Measurements from ENCODE around the gene N4BP2L2. TPM values are rescaled to one million over a fixed set of nuclear protein-coding genes. Genes with fewer than 3 reads are reported as not detected.

N4BP2L2 gene
- total and polyA plus RNA-seq, 2 of the 8 experiments (the other 6 are each of a cell fraction or from before 2014, with no cell fraction given): 14.6 to 67.6 TPM

DNA sequence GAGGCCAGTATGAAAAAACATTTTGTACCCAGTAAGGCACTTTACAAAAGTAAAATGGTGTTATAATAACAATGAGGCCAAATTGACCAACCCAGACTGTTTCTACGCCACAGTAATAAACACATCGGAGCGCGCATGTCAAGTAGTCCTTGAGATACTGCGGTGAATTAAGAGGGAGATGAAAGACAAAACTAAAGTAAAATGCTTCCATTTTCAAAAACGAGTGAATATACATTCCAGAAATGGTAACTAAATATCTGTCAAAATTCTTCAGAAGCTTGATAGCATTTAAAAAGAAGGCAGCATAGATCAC, 129.6 kb downstream of the N4BP2L2 start:
- Histone ChIP-seq H4K91ac (replicated peaks; ENCODE audit: insufficient read length, low read length) (no peak overlapping the region), H3K18ac (ENCODE audit: extremely low read depth, low read length) (no peak overlapping the region), H3K4me1 (replicated peaks in 1 of 4; ENCODE audit: control insufficient read depth in 3 of 4, insufficient read depth in 4 of 4, low read length in 3 of 4) (peaks cover 0 to 7% (median 5%) of the 10 kb centered on the region in 4 experiments; a peak in 5 of 7 replicates), H2BK120ac (replicated peaks; ENCODE audit: low read depth, low read length) (no peak overlapping the region), H2BK12ac (ENCODE audit: low read depth, low read length) (no peak overlapping the region), H2AFZ (ENCODE audit: low read length) (peak overlapping the region; percentile 17; the same call in 1 of the 2 replicates), H3K79me1 (ENCODE audit: low read depth, low read length) (no peaks in the 10 kb centered on the region), H3K36me3 (ENCODE audit: control insufficient read depth in 2 of 4, insufficient read depth in 4 of 4, low read length in 3 of 4) (no peaks in the 10 kb centered on the region), H2BK5ac (ENCODE audit: low read depth, low read length) (no peak overlapping the region), H3K23me2 (ENCODE audit: low read depth, low read length) (peaks cover 9% of the 10 kb centered on the region), H3K27ac (ENCODE audit: low read depth, low read length) (no peak overlapping the region), H3K9me3 (ENCODE audit: insufficient read depth in 2 of 2, low read depth in 1 of 2, low read length in 1 of 2) (no peaks in the 10 kb centered on the region), H3K4me2 (ENCODE audit: insufficient read depth in 1 of 2, low read depth in 2 of 2, low read length in 2 of 2) (peak overlapping the region in 1 of 2 experiments; percentile 89; a peak in 2 of 4 replicates), H3K9ac (replicated peaks in 1 of 4; ENCODE audit: extremely low read depth in 1 of 4, low read depth in 3 of 4, low read length in 3 of 4) (no peak overlapping the region), H3K14ac (ENCODE audit: insufficient read length) (no peak overlapping the region), H2BK15ac (ENCODE audit: low read length) (no peak overlapping the region), H3K4ac (replicated peaks; ENCODE audit: insufficient read length, low read depth, low read length) (no peak overlapping the region), H2AK5ac (ENCODE audit: low read depth, low read length) (no peak overlapping the region), H4K8ac (ENCODE audit: extremely low read depth, insufficient read depth, low read length) (no peak overlapping the region), H3K56ac (replicated peaks; ENCODE audit: insufficient read length, low read depth, low read length) (no peak overlapping the region), H4K5ac (ENCODE audit: insufficient read length, low read depth, low read length) (no peak overlapping the region), H3K4me3 (ENCODE audit: extremely low read depth in 1 of 4, insufficient read depth in 2 of 4, low read depth in 3 of 4, low read length in 4 of 4) (peak overlapping the region in 2 of 4 experiments; percentile 10 to 62; a peak in 1 of 8 replicates), H3K23ac (ENCODE audit: insufficient read length) (no peak overlapping the region), H3K79me2 (ENCODE audit: control insufficient read depth in 1 of 2, insufficient read depth in 2 of 2, low read length in 2 of 2) (no peaks in the 10 kb centered on the region), H3K27me3 (replicated peaks in 1 of 4; ENCODE audit: control insufficient read depth in 3 of 4, extremely low read depth in 1 of 4, insufficient read depth in 3 of 4, low read length in 3 of 4) (peaks cover 0 to 3% (median 0%) of the 10 kb centered on the region in 4 experiments; a peak in 6 of 7 replicates), H4K20me1 (replicated peaks in 1 of 2; ENCODE audit: control insufficient read depth in 1 of 2, insufficient read depth in 2 of 2, low read length in 2 of 2) (no peaks in the 10 kb centered on the region), H2BK20ac (ENCODE audit: low read length) (no peak overlapping the region)
- 84% methylated on average over 6 of the region's 6 CpGs; no CpG with 5 or more reads in 1 of the 2 experiments for WGBS, 2 experiments (ENCODE audit: extremely low coverage in 1 of 2, insufficient coverage in 1 of 2, insufficient read length in 1 of 2, insufficient replicate concordance in 2 of 2, low coverage in 1 of 2, low lambda C conversion rate in 2 of 2, missing lambda C conversion rate in 1 of 2)
- no peak for FAIRE-seq
- no peak for TF ChIP-seq TBP (IDR thresholded peaks at IDR 0.05; ENCODE audit: low read depth, low read length)
- TF ChIP-seq SIRT6 (IDR thresholded peaks at IDR 0.05; ENCODE audit: low read length): no peak
- TF ChIP-seq NANOG (IDR thresholded peaks at IDR 0.05; ENCODE audit: insufficient read depth, low read depth, low read length, poor library complexity, severe bottlenecking): no peak
- no peak for TF ChIP-seq EZH2 (IDR thresholded peaks at IDR 0.05; ENCODE audit: low read depth, low read length, severe bottlenecking)
- TF ChIP-seq TAF7 (optimal IDR thresholded peaks at IDR 0.05; ENCODE audit: borderline replicate concordance, low read depth, low read length): no peak
- no peak for TF ChIP-seq EP300 (IDR thresholded peaks at IDR 0.05; ENCODE audit: borderline replicate concordance in 1 of 2, low read depth in 2 of 2, low read length in 2 of 2)
- no peak for TF ChIP-seq CTBP2 (IDR thresholded peaks at IDR 0.05; ENCODE audit: borderline replicate concordance, insufficient read depth, insufficient read length, low read length)
- TF ChIP-seq TAF1 (IDR thresholded peaks at IDR 0.05; ENCODE audit: low read depth, low read length): no peak
- TF ChIP-seq ASH2L (IDR thresholded peaks at IDR 0.05; ENCODE audit: low read length): no peak
- no peak for TF ChIP-seq TCF12 (IDR thresholded peaks at IDR 0.05; ENCODE audit: low read depth, low read length)
- ChIA-PET POLR2A (ENCODE audit: partially characterized antibody) (interaction anchor here (0.9 to 2.7 kb wide), 8 partner anchors 12 to 94 kb away, joined by 3 to 15 read pairs (median 5); partner anchors contain the start of genes BRCA2, N4BP2L1 and ZAR1L), CTCF (ENCODE audit: partially characterized antibody) (interaction anchor here (0.7 to 2.1 kb wide), 4 partner anchors 18 to 260 kb away, joined by 3 to 8 read pairs (median 5); no protein-coding TSS in a partner anchor)
- DNase-seq (ENCODE audit: low read depth in 1 of 2, low spot score in 2 of 2): no peak
